Neural progenitor cell (in vitro differentiated cells): ENCODE results near the gene CIDEB.

Experiments used
- EZH2 ChIP-seq: fragments of 200-600 bp; sonication (generic); IDR thresholded peaks from 2 replicates; pipeline ENCODE4 v1.6.1; 2017; ENCODE audit warnings: antibody characterized with exemption, mild to moderate bottlenecking, moderate library complexity
- EZH2phosphoT487 ChIP-seq: fragments of 200-600 bp; sonication (generic); IDR thresholded peaks from 2 replicates; pipeline ENCODE4 v1.6.1; 2017; ENCODE audit warnings: antibody characterized with exemption
- TF ChIP-seq, protein P1 (sequence below): fragments of 200-600 bp; sonication (generic); IDR thresholded peaks from 2 replicates; pipeline ENCODE4 v1.5.1; 2017; ENCODE audit warnings: antibody characterized with exemption, mild to moderate bottlenecking

- TF ChIP-seq, protein P1, sequence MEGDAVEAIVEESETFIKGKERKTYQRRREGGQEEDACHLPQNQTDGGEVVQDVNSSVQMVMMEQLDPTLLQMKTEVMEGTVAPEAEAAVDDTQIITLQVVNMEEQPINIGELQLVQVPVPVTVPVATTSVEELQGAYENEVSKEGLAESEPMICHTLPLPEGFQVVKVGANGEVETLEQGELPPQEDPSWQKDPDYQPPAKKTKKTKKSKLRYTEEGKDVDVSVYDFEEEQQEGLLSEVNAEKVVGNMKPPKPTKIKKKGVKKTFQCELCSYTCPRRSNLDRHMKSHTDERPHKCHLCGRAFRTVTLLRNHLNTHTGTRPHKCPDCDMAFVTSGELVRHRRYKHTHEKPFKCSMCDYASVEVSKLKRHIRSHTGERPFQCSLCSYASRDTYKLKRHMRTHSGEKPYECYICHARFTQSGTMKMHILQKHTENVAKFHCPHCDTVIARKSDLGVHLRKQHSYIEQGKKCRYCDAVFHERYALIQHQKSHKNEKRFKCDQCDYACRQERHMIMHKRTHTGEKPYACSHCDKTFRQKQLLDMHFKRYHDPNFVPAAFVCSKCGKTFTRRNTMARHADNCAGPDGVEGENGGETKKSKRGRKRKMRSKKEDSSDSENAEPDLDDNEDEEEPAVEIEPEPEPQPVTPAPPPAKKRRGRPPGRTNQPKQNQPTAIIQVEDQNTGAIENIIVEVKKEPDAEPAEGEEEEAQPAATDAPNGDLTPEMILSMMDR, result no peak
- no peak for TF ChIP-seq EZH2
- TF ChIP-seq EZH2phosphoT487, result no peak
Measured at GRCh38 chr14:24315807-24316596, 8.2 kb upstream of the CIDEB start.
